Gastroesophageal sphincter (tissue), 3 donors: ENCODE results near the gene OXSR1.

Source experiments
- EP300 ChIP-seq: sonication (generic); formaldehyde crosslinking; IDR thresholded peaks from one replicate; pipeline ENCODE4 v1.6.1; 2017; ENCODE audit warnings: antibody characterized with exemption, mild to moderate bottlenecking
- POLR2A ChIP-seq, 2 donors: fragments of 450-650 bp; IDR thresholded peaks; one replicate each; pipeline ENCODE4 v1.6.1; 2017; ENCODE audit warnings: antibody characterized with exemption in 2 of 2, mild to moderate bottlenecking in 2 of 2, moderate library complexity in 1 of 2
- POLR2AphosphoS5 ChIP-seq: sonication (generic); formaldehyde crosslinking; IDR thresholded peaks from one replicate; pipeline ENCODE4 v1.6.1; 2017; ENCODE audit warnings: antibody characterized with exemption
- TF ChIP-seq, protein P1 (sequence below), 4 experiments: fragments of 200-600 bp in 2 of 4; fragments of 450-650 bp in 2 of 4; sonication (generic) in 1 of 4; IDR thresholded peaks; one replicate each; pipeline ENCODE4 v1.5.1; 2017 to 2019; ENCODE audit warnings: antibody characterized with exemption in 4 of 4, mild to moderate bottlenecking in 2 of 4, moderate library complexity in 2 of 4

DNA sequence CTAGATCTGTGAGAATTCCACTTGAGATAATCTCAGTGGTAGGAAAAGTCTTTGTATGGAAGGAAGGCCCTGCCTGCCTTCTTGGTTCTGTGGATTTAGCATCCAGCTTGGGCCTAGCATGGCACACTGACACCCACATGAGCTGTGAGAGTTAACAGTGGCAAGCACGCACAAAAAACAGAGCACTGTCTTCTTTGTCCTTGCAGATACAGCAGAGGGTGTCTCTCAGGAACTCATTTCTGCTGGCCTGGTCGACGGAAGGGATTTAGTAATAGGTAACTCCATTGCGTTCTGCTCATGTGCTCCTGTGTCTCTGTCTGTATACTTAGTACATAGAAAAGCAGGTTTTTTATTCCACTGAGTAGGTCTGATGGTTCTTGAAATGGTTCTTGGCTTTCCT lies 85.9 kb downstream of the OXSR1 start:
- TF ChIP-seq, protein P1, sequence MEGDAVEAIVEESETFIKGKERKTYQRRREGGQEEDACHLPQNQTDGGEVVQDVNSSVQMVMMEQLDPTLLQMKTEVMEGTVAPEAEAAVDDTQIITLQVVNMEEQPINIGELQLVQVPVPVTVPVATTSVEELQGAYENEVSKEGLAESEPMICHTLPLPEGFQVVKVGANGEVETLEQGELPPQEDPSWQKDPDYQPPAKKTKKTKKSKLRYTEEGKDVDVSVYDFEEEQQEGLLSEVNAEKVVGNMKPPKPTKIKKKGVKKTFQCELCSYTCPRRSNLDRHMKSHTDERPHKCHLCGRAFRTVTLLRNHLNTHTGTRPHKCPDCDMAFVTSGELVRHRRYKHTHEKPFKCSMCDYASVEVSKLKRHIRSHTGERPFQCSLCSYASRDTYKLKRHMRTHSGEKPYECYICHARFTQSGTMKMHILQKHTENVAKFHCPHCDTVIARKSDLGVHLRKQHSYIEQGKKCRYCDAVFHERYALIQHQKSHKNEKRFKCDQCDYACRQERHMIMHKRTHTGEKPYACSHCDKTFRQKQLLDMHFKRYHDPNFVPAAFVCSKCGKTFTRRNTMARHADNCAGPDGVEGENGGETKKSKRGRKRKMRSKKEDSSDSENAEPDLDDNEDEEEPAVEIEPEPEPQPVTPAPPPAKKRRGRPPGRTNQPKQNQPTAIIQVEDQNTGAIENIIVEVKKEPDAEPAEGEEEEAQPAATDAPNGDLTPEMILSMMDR (IDR thresholded peaks at IDR 0.05): no peak
- TF ChIP-seq POLR2A (IDR thresholded peaks at IDR 0.05) (no peak), POLR2AphosphoS5 (no peak), EP300 (no peak)
